ENCODE data around the gene ARL6IP5. TPM values are rescaled to one million over a fixed set of nuclear protein-coding genes. Genes with fewer than 3 reads are reported as not detected.

ARL6IP5 gene
- total and polyA plus RNA-seq, 9 of the 15 experiments (the other 6 are each of a cell fraction or from before 2014, with no cell fraction given) = 10.3 to 54.0 (median 12.7) TPM

DNA sequence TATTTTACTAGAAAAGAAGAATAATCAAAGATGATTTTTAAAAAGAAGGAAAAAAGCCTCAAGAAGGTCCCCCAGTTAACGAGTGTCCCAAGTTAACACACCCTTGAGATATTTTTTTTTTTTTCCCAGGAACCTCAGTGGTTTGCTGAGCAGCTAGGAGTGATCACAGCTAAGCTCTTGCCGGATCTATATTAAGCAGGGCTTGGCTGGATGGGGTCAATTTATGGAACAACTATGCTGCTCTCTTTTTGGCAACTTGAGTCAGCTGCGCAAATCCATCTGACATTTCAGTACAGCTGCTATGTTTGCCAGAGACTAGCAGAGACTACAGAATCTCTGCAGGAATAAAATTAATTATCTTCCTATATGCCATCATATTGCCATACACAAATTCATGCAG is 37.7 kb downstream of the ARL6IP5 start, which contains the start of gene LMOD3:
Gene LMOD3 (minus strand): TSS at position 193 of the 400 bp plus-strand sequence. CDS start 209 bp downstream, outside the sequence.
- POLR2A ChIA-PET = no interaction called here
- BruUV-seq (replicated peaks) = no TSS peak
- Histone ChIP-seq H2AFZ (ENCODE audit: low read depth, low read length) (no peak within 1 kb of the TSS), H3K9me3 (replicated peaks; ENCODE audit: control insufficient read depth, insufficient read depth, low read depth, low read length) (no peaks in the 10 kb centered on the region), H3K36me3 (ENCODE audit: control insufficient read depth, insufficient read depth, low read length) (no peaks in the 10 kb centered on the region), H3K4me2 (ENCODE audit: insufficient read depth, low read length) (no peak within 1 kb of the TSS), H4K20me1 (replicated peaks; ENCODE audit: control insufficient read depth, insufficient read depth, low read length) (no peaks in the 10 kb centered on the region), H3K27ac (ENCODE audit: extremely low read depth, low read depth, low read length) (no peak within 1 kb of the TSS), H3K79me2 (ENCODE audit: control insufficient read depth, insufficient read depth, low read length) (no peaks in the 10 kb centered on the region), H3K4me1 (replicated peaks in 1 of 2; ENCODE audit: control insufficient read depth in 2 of 2, insufficient read depth in 2 of 2, low read length in 2 of 2) (no peaks in the 10 kb centered on the region; a peak in 1 of 5 replicates), H3K9me1 (ENCODE audit: control insufficient read depth, insufficient read depth, low read length) (no peaks in the 10 kb centered on the region), H3K4me3 (no peak within 1 kb of the TSS), H3K9ac (ENCODE audit: insufficient read depth in 1 of 2, low read depth in 2 of 2, low read length in 2 of 2) (no peak within 1 kb of the TSS), H3K27me3 (ENCODE audit: control insufficient read depth in 2 of 2, insufficient read depth in 2 of 2, low read length in 2 of 2) (no peaks in the 10 kb centered on the region; a peak in 1 of 5 replicates)
- DNase-seq (ENCODE audit: extremely low read depth in 1 of 4, low spot score in 3 of 4) (no peak), ATAC-seq (no peak), FAIRE-seq (no peak)
- CTCF ChIA-PET (ENCODE audit: low intra/inter-chr PET ratio) = no interaction called here
- WGBS (ENCODE audit: insufficient coverage, low coverage, missing lambda C conversion rate) = 33% methylated on average over 3 of the region's 3 CpGs
- in situ Hi-C loops (cut with MboI) = no loop called here
- intact Hi-C loops (cut with micrococcal nuclease) = no loop called here
- TF ChIP-seq ZNF717 (CRISPR knock-in tag; IDR thresholded peaks at IDR 0.05) (no peak), BCOR (IDR thresholded peaks at IDR 0.05) (no peak), KLF16 (IDR thresholded peaks at IDR 0.05) (no peak), NR4A1 (CRISPR knock-in tag; IDR thresholded peaks at IDR 0.05) (no peak), NR4A1 (tag; IDR thresholded peaks at IDR 0.05) (no peak), SMAD2 (IDR thresholded peaks at IDR 0.05; ENCODE audit: low read depth, low read length) (no peak), ZNF436 (CRISPR knock-in tag; IDR thresholded peaks at IDR 0.05) (no peak)
- TF ChIP-seq, protein P1, sequence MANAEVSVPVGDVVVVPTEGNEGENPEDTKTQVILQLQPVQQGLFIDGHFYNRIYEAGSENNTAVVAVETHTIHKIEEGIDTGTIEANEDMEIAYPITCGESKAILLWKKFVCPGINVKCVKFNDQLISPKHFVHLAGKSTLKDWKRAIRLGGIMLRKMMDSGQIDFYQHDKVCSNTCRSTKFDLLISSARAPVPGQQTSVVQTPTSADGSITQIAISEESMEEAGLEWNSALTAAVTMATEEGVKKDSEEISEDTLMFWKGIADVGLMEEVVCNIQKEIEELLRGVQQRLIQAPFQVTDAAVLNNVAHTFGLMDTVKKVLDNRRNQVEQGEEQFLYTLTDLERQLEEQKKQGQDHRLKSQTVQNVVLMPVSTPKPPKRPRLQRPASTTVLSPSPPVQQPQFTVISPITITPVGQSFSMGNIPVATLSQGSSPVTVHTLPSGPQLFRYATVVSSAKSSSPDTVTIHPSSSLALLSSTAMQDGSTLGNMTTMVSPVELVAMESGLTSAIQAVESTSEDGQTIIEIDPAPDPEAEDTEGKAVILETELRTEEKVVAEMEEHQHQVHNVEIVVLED (CRISPR knock-in tag; IDR thresholded peaks at IDR 0.05) = no peak
- TF ChIP-seq, protein P2, sequence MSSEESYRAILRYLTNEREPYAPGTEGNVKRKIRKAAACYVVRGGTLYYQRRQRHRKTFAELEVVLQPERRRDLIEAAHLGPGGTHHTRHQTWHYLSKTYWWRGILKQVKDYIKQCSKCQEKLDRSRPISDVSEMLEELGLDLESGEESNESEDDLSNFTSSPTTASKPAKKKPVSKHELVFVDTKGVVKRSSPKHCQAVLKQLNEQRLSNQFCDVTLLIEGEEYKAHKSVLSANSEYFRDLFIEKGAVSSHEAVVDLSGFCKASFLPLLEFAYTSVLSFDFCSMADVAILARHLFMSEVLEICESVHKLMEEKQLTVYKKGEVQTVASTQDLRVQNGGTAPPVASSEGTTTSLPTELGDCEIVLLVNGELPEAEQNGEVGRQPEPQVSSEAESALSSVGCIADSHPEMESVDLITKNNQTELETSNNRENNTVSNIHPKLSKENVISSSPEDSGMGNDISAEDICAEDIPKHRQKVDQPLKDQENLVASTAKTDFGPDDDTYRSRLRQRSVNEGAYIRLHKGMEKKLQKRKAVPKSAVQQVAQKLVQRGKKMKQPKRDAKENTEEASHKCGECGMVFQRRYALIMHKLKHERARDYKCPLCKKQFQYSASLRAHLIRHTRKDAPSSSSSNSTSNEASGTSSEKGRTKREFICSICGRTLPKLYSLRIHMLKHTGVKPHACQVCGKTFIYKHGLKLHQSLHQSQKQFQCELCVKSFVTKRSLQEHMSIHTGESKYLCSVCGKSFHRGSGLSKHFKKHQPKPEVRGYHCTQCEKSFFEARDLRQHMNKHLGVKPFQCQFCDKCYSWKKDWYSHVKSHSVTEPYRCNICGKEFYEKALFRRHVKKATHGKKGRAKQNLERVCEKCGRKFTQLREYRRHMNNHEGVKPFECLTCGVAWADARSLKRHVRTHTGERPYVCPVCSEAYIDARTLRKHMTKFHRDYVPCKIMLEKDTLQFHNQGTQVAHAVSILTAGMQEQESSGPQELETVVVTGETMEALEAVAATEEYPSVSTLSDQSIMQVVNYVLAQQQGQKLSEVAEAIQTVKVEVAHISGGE (CRISPR knock-in tag; IDR thresholded peaks at IDR 0.05) = no peak
- TF ChIP-seq, protein P3, sequence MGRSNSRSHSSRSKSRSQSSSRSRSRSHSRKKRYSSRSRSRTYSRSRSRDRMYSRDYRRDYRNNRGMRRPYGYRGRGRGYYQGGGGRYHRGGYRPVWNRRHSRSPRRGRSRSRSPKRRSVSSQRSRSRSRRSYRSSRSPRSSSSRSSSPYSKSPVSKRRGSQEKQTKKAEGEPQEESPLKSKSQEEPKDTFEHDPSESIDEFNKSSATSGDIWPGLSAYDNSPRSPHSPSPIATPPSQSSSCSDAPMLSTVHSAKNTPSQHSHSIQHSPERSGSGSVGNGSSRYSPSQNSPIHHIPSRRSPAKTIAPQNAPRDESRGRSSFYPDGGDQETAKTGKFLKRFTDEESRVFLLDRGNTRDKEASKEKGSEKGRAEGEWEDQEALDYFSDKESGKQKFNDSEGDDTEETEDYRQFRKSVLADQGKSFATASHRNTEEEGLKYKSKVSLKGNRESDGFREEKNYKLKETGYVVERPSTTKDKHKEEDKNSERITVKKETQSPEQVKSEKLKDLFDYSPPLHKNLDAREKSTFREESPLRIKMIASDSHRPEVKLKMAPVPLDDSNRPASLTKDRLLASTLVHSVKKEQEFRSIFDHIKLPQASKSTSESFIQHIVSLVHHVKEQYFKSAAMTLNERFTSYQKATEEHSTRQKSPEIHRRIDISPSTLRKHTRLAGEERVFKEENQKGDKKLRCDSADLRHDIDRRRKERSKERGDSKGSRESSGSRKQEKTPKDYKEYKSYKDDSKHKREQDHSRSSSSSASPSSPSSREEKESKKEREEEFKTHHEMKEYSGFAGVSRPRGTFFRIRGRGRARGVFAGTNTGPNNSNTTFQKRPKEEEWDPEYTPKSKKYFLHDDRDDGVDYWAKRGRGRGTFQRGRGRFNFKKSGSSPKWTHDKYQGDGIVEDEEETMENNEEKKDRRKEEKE (IDR thresholded peaks at IDR 0.05; ENCODE audit: borderline replicate concordance in 1 of 2, control insufficient read depth in 1 of 2, low read depth in 2 of 2, low read length in 1 of 2) = no peak
- TF ChIP-seq, protein P4, sequence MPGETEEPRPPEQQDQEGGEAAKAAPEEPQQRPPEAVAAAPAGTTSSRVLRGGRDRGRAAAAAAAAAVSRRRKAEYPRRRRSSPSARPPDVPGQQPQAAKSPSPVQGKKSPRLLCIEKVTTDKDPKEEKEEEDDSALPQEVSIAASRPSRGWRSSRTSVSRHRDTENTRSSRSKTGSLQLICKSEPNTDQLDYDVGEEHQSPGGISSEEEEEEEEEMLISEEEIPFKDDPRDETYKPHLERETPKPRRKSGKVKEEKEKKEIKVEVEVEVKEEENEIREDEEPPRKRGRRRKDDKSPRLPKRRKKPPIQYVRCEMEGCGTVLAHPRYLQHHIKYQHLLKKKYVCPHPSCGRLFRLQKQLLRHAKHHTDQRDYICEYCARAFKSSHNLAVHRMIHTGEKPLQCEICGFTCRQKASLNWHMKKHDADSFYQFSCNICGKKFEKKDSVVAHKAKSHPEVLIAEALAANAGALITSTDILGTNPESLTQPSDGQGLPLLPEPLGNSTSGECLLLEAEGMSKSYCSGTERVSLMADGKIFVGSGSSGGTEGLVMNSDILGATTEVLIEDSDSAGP (CRISPR knock-in tag; IDR thresholded peaks at IDR 0.05) = no peak

All from K562 (cell line).